ENCODE results near the gene SNRK.

DNA sequence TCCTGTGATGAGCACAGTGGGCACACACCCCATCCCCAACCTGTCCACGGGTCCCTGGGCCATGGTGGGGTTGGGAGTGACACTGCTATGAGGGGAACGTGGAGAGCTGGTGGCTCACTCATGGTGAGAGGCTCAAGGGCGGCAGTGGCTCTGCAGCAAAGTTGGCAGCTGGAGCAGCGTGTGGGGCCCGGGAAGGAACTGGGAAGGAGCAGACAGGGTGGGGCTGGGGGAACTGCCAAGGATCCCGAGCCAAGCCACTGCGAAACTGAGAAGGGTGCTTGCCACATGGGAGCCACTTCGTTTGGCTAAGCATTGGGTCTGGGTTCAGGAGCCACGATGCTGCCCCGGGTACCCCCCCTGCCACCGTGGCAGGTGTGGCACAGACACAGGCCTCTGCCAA, 80.1 kb downstream of the SNRK start:
- TF ChIP-seq EP300 (IDR thresholded peaks at IDR 0.05), result no peak
- TF ChIP-seq, protein P1, sequence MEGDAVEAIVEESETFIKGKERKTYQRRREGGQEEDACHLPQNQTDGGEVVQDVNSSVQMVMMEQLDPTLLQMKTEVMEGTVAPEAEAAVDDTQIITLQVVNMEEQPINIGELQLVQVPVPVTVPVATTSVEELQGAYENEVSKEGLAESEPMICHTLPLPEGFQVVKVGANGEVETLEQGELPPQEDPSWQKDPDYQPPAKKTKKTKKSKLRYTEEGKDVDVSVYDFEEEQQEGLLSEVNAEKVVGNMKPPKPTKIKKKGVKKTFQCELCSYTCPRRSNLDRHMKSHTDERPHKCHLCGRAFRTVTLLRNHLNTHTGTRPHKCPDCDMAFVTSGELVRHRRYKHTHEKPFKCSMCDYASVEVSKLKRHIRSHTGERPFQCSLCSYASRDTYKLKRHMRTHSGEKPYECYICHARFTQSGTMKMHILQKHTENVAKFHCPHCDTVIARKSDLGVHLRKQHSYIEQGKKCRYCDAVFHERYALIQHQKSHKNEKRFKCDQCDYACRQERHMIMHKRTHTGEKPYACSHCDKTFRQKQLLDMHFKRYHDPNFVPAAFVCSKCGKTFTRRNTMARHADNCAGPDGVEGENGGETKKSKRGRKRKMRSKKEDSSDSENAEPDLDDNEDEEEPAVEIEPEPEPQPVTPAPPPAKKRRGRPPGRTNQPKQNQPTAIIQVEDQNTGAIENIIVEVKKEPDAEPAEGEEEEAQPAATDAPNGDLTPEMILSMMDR (IDR thresholded peaks at IDR 0.05), result no peak
- no peak for TF ChIP-seq POLR2A (IDR thresholded peaks at IDR 0.05; ENCODE audit: low read depth)
- TF ChIP-seq POLR2AphosphoS5 (IDR thresholded peaks at IDR 0.05), result no peak

Data from esophagus muscularis mucosa (tissue), 4 donors.